ENCODE measurements around the gene ZNF467. TPM values are rescaled to one million over a fixed set of nuclear protein-coding genes. Genes with fewer than 3 reads are reported as not detected.

The ZNF467 gene
- total and polyA plus RNA-seq, 11 donors, result 2.6 to 9.5 (median 4.7) TPM

DNA sequence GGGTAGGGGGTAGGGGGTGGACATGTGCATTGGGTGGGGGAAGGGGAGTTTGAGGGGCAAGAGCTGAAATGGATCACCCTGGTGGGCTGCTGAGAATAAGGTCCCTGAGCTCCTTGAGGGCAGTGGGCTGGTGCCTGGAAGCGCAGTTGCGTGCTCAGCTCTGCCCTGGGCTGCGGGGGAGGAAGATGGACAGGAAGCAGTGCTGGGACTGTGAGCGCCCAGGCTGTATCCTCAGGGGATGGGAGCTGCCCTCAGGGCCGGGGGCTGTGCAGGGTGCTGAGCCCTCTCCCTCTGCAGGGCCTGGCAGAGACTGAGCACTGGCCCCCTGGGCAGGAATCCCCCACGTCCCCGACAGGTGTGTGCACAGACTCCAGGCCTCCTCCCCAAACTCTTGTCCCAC lies 24.4 kb upstream of the ZNF467 start:
- Histone ChIP-seq H3K27me3 (no peaks in the 10 kb centered on the region), H3K27ac (no peak overlapping the region), H3K9me3 (no peaks in the 10 kb centered on the region), H3K4me3 (no peak overlapping the region), H3K4me1 (no peaks in the 10 kb centered on the region), H3K36me3 (no peaks in the 10 kb centered on the region)
- 74 to 82% (median 78%) methylated on average over 4 to 7 of the region's 7 CpGs for WGBS, 4 donors
- ATAC-seq (no peak), DNase-seq (no peak)
- intact Hi-C loops (cut with DNase I), result no loop called here
- TF ChIP-seq POLR2A (IDR thresholded peaks at IDR 0.05), result no peak
- TF ChIP-seq, protein P1, sequence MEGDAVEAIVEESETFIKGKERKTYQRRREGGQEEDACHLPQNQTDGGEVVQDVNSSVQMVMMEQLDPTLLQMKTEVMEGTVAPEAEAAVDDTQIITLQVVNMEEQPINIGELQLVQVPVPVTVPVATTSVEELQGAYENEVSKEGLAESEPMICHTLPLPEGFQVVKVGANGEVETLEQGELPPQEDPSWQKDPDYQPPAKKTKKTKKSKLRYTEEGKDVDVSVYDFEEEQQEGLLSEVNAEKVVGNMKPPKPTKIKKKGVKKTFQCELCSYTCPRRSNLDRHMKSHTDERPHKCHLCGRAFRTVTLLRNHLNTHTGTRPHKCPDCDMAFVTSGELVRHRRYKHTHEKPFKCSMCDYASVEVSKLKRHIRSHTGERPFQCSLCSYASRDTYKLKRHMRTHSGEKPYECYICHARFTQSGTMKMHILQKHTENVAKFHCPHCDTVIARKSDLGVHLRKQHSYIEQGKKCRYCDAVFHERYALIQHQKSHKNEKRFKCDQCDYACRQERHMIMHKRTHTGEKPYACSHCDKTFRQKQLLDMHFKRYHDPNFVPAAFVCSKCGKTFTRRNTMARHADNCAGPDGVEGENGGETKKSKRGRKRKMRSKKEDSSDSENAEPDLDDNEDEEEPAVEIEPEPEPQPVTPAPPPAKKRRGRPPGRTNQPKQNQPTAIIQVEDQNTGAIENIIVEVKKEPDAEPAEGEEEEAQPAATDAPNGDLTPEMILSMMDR (IDR thresholded peaks at IDR 0.05), result no peak

DNA sequence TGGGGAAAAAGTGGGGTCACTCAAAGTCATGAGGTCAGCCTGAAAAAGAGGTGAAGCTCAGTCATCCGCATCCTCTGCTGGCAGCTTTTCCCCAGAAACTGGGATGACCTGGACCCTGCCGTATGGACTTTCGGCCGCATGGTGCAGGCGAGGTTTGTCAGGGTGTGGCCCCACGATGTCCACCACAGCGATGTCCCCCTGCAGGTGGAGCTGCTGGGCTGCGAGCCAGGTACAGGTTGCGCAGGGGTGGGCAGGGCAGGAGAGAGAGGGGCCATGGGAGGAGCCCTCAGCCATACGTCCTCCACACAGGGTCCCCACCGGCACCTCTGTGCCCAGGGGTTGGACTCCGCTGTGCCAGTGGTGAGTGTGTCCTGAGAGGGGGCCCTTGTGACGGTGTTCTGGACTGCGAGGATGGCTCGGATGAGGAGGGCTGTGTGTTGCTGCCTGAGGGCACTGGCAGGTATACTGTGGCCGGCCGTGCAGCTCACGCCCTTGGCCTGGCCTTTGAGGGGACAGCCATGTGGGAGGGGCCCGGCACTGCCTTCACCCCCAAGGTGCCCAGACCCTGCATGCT lies 23.0 kb upstream of the ZNF467 start:
- Histone ChIP-seq H3K27me3 (peaks cover 0 to 13% (median 2%) of the 10 kb centered on the region in 9 donors), H3K4me3 (no peak overlapping the region), H3K4me1 (no peaks in the 10 kb centered on the region), H3K27ac (no peak overlapping the region), H3K36me3 (no peaks in the 10 kb centered on the region), H3K9me3 (no peaks in the 10 kb centered on the region)
- ATAC-seq (no peak), DNase-seq (no peak)
- intact Hi-C loops (cut with DNase I), result no loop called here
- TF ChIP-seq, protein P1 (IDR thresholded peaks at IDR 0.05), result no peak
- no peak for TF ChIP-seq POLR2A (IDR thresholded peaks at IDR 0.05)
- 92 to 96% (median 94%) methylated on average over 16 to 19 of the region's 19 CpGs for WGBS, 4 donors

DNA sequence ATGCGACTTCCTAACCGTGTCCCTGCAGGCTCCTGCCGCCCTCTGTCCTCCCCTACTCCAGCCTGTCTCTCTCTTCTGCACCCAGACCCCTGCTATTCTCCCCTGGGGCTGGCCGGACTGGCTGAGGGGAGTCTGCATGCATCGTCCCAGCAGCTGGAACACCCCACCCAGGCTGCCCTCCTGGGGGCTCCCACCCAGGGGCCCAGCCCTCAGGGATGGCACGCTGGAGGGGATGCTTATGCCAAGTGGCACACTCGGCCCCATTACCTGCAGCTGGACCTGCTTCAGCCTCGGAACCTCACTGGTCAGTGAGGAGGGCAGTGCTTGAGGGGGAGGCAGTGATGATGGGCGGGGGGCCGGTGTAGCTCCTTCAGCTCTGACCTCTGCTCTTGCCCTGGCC lies 21.7 kb upstream of the ZNF467 start:
- TF ChIP-seq, protein P1 (IDR thresholded peaks at IDR 0.05), result no peak
- no peak for TF ChIP-seq POLR2A (IDR thresholded peaks at IDR 0.05)
- H3K4me3 ChIP-seq, result no peak overlapping the region
- no peak for DNase-seq
- H3K27me3 ChIP-seq, result peaks cover 0 to 26% (median 14%) of the 10 kb centered on the region in 9 donors
- H3K27ac ChIP-seq, result no peak overlapping the region
- no peak for ATAC-seq
- H3K4me1 ChIP-seq, result peaks cover 0 to 4% (median 0%) of the 10 kb centered on the region in 12 donors
- intact Hi-C loops (cut with DNase I), result no loop called here
- H3K9me3 ChIP-seq, result no peaks in the 10 kb centered on the region
- H3K36me3 ChIP-seq, result no peaks in the 10 kb centered on the region
- WGBS, 4 donors, result 83 to 88% (median 84%) methylated on average over 10 of the region's 10 CpGs

DNA sequence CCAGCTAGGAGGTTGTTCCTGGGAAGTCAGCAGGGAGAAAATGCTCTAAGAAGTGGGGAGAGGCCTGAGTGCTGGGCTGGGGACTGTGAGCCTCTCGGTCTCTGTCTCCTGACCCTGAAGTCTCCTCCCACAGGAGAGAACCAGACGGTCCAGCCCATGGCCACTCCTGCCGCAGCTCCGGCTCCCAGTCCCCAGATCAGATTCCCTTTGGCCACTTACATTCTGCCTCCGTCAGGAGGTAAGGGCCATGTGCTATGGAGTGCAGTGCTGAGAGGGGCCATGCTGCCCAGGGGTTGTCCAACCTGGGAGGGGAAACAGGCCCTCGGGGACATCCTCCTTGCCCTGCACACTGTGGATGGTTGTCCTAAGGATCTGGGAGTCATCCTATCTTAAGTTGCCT lies 21.3 kb upstream of the ZNF467 start:
- Histone ChIP-seq H3K27ac (no peak overlapping the region), H3K27me3 (peaks cover 0 to 30% (median 18%) of the 10 kb centered on the region in 9 donors), H3K4me3 (no peak overlapping the region), H3K4me1 (peaks cover 0 to 9% (median 0%) of the 10 kb centered on the region in 12 donors), H3K36me3 (no peaks in the 10 kb centered on the region), H3K9me3 (no peaks in the 10 kb centered on the region)
- intact Hi-C loops (cut with DNase I), result no loop called here
- 53 to 69% (median 58%) methylated on average over 3 to 6 of the region's 6 CpGs for WGBS, 4 donors
- TF ChIP-seq, protein P1 (IDR thresholded peaks at IDR 0.05), result no peak
- no peak for TF ChIP-seq POLR2A (IDR thresholded peaks at IDR 0.05)
- no peak for ATAC-seq
- no peak for DNase-seq
